LoVo (cell line): ENCODE results near the gene FERMT3.

Experiments
- DNase-seq: peaks from one replicate; pipeline ENCODE4 v3.0.0-alpha.2; 2016; ENCODE audit warnings: low spot score

FERMT3 gene

DNA sequence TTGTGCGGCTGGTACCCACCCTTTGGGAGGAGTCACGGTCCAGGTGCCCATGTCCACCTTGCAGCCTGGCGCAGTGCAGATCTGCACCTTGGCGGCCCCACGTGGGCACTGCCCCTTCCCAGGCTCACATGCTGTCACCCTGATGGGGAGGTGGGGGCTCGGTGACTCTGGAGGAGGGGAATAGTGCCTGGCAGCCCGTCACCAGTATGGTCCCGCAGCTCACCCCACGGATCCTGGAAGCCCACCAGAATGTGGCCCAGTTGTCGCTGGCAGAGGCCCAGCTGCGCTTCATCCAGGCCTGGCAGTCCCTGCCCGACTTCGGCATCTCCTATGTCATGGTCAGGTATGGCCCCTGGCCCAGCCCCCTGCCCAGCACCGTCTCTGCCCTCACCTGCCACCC lies 14.3 kb downstream of the FERMT3 start:
- DNase-seq, result no peak

- DNase-seq, result no peak
Measured at GRCh38 chr11:64222651-64223000, 16.1 kb downstream of the FERMT3 start.

GRCh38 chr11:64223001-64223651 lies 16.6 kb downstream of the FERMT3 start:
- no peak for DNase-seq

GRCh38 chr11:64224151-64224890 lies 17.8 kb downstream of the FERMT3 start:
- no peak for DNase-seq

DNA sequence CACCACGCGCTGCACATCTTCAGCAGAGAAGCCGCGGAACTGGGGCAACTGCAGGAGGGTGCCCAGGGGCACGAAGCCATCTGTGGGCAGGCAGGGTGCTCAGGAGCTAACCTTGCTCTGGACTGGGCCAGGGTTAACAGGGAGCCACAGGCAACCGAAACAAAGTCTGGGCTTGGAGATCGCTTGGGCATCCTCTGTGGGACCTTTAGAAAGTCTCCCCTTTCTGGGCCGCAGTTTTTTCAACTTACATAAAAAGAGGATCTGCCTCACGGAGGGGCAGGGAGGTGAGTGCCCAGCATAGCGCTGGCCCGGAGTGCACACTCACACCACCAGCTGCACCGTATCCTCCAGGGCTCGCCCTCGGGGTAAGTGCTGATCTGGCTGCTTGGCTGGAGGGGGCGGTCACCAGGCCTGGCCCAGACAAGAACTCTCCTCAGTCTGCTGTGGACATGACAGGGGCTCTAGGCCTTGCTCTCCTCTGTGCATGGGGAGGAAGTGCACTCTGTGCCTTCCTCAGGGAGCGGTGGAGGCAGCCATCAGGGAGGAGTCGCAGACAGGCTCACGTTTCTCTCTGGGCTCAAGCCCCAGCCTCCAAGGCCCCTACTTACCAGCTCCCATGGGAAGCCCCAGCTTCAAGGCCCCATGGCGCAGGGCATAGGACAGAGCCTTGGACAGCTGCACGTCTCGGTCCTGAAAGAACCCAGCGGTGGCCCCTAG lies 18.5 kb downstream of the FERMT3 start:
- no peak for DNase-seq

- peak; percentile 88 for DNase-seq
Measured at GRCh38 chr11:64225608-64226506, 19.3 kb downstream of the FERMT3 start, which contains the start of the genes NUDT22 and TRPT1. Gene NUDT22 (plus strand): TSS chr11:64226274. CDS start chr11:64226653, 379 bp downstream. Gene TRPT1 (minus strand): TSS chr11:64226186. CDS start chr11:64225860, 326 bp downstream.

- DNase-seq, result peak; percentile 59
Measured at GRCh38 chr11:64226507-64227051, 20.1 kb downstream of the FERMT3 start.

DNA sequence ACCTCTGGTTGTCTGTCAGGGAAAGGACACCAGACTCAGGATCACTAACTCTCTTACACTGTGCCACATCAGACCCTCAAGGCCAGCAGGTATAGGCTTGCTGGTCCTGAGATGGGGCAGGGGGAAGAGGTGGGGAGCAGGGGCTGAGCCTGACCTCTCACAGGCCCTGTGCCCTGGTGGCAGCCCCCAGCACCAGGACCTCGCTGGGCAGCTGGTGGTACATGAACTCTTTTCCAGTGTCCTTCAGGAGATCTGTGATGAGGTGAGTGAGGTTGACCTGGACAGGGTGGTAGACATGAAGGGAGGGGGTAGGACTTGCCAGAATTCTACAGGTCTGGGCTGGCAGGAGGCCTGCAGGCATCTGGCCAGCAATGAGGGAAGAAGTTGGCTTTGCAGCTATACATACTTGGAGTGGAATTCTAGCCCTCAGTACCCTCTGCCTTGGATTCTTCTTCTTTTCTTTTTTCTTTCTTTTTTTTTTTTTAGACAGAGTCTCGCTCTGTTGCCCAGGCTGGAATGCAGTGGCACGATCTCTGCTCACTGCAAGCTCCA lies 21.0 kb downstream of the FERMT3 start:
- no peak for DNase-seq

- DNase-seq, result no peak
Measured at GRCh38 chr11:64229090-64229743, 22.7 kb downstream of the FERMT3 start.

GRCh38 chr11:64229744-64230170 lies 23.2 kb downstream of the FERMT3 start:
- DNase-seq, result no peak

DNA sequence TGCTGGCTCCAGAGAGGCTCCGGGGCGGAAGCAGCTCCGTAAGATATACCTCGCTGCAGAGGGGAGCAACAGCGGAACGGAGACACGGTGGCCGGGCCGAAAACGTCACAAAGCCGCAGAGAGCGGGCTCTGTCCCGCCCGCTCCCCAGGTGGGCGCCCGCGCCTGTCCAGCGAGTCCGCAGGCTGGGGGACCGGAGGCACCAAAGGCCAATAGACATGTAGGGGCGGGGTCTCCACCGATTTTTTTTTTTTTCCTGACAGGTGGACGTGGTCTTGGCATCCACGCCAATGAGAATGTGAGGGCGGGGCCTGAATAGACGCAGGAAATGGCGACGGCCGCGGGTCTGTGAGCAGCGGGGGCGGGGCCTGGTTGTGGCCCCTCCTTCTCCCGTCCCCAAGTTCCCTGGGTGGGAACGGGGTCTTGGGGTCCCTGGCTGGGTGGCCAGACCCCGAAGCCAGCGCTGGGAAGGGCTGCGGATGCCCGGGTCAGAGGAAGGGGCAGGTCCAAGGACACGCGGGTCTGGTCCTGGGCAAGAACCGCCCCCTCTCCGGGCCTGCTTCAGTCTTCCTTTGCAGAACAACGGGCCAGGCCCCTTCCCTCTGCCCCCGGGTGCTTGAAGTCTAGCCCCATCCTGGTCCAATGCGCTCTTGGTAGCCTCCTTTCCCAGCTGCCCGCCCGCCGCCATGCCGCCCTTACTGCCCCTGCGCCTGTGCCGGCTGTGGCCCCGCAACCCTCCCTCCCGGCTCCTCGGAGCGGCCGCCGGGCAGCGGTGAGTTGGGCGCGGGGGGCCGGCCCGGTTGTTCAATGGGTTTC lies 23.9 kb downstream of the FERMT3 start, which contains the start of gene DNAJC4:
TSS of gene DNAJC4 (plus strand) at position 378 of the 814 bp plus-strand sequence. CDS start at position 685, 307 bp downstream.
- peak; percentile 90 for DNase-seq

DNA sequence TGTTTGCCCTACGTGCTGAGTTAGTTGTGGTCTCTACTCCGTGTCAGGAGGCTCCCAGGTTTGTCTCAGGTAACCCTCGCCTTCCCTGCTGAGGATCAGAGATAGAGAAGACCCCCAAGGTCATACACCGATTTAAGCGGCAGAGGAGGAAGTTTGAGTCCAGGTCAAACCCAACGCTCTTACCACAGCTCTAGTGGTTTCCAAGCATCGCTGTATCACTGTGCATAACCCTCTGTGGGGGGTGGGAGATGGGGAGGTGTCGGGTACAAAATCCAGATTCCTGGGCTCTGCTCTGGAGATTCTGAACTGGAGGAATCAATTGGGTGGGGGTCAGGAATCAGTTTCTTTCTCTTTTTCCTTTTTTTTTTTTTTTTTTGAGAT lies 24.5 kb downstream of the FERMT3 start:
- no peak for DNase-seq

- no peak for DNase-seq
Measured at GRCh38 chr11:64231546-64231945, 25.0 kb downstream of the FERMT3 start.

DNA sequence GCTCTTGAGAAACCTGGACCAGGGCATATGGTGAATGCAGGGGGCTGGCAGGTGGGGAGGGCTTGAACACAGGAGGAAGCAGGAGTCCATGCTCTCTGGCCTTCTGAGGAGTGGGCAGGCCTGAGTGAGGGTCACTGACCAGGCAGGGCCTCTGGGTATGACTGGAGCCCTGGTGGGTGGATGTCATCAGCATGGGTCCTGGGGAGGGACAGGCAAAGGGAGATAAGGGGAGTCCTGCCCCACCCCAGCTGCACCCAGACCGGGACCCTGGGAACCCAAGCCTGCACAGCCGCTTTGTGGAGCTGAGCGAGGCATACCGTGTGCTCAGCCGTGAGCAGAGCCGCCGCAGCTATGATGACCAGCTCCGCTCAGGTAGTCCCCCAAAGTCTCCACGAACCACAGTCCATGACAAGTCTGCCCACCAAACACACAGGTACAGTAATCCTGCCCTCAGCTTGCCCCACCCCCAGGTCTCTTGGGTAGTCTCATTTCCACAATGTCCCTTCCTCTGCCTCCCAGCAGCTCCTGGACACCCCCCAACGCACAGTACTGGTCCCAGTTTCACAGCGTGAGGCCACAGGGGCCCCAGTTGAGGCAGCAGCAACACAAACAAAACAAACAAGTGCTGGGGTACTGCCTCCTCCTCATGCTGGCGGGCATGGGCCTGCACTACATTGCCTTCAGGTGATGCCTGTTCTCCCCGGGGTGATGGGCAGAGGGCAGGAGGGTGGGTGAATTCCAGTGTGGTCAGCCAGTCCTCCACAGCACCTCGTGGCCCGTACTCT lies 25.9 kb downstream of the FERMT3 start:
- DNase-seq, result no peak

- DNase-seq, result no peak
Measured at GRCh38 chr11:64232967-64233315, 26.4 kb downstream of the FERMT3 start.

DNA sequence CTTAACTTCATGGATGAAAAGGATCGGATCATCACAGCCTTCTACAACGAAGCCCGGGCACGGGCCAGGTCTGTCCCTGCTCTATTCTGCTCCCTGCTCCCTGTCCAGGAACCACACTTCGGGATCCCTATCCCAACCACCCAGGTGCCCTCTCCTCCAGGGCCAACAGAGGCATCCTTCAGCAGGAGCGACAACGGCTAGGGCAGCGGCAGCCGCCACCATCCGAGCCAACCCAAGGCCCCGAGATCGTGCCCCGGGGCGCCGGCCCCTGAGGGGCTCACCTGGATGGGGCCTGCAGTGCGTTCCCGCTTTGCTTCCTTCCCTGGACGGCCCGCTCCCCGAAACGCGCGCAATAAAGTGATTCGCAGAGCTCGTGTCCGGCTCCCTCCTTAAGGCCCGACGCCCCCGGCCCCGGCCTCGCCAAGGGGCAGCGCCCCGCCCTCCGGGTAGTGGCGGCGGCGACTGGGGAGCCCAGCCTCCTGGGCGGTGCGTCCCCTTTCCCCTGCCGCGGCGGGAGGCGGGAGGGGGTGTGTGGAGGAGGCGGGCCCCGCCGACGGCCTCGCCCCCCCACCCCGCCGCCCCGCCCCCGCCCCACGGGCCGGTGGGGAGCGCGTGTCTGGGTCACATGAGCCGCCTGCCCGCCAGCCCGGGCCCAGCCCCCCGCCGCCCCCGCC lies 27.5 kb downstream of the FERMT3 start, which contains the start of gene VEGFB:
TSS of gene VEGFB (plus strand) at position 672 of the 674 bp plus-strand sequence. CDS start 250 bp downstream, outside the sequence.
- peak; percentile 58 for DNase-seq

DNA sequence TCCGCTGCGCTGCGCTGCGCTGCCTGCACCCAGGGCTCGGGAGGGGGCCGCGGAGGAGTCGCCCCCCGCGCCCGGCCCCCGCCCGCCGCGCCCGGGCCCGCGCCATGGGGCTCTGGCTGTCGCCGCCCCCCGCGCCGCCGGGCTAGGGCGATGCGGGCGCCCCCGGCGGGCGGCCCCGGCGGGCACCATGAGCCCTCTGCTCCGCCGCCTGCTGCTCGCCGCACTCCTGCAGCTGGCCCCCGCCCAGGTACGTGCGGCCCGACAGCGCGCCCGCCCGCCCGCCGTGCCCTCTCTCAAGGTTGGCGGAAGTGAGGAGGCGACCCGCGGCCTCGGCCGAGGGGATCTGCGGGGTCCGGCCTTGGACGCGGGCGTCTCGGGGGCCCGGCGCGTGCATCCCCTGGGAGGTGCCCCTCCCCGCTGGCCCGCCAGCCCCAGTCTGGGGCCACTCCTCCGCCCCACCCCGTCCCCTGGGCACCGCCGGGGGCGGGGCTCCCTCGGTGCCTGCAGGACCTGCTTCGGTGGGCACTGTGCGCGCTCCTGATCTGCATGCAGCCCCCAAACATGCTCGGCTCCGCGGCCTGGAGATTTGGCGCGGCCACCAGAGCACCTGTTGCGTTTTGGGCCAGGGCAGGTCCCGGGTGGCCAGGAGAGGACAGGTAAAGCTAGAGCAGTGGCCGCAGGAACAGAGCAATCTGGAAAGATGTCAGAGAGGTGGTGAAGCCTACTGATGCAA lies 28.3 kb downstream of the FERMT3 start:
- DNase-seq, result peak; percentile 34
